Measurements from ENCODE around the gene TAS1R3.

TAS1R3 gene

GRCh38 chr1:1299686-1300351, 31.3 kb upstream of the TAS1R3 start:
- H3K27ac ChIP-seq (ENCODE audit: low read depth, low read length), result no peak overlapping the region
- H3K23ac ChIP-seq (ENCODE audit: low read length), result no peak overlapping the region
- H3K79me2 ChIP-seq (ENCODE audit: control insufficient read depth, insufficient read depth, low read length), result no peaks in the 10 kb centered on the region
- H3K4me1 ChIP-seq (ENCODE audit: control insufficient read depth, low read depth, low read length), result peaks cover 2% of the 10 kb centered on the region
- no peak overlapping the region for H2BK120ac ChIP-seq (ENCODE audit: low read depth, low read length)
- H3K27me3 ChIP-seq (ENCODE audit: insufficient read depth, low read length, poor library complexity), result no peaks in the 10 kb centered on the region
- no CpG with 5 or more reads among the region's 22 CpGs for WGBS (ENCODE audit: extremely low coverage, insufficient coverage, low lambda C conversion rate)
- H4K5ac ChIP-seq (ENCODE audit: low read length), result no peak overlapping the region
- H3K18ac ChIP-seq (ENCODE audit: low read length), result no peak overlapping the region
- no peak overlapping the region for H2BK5ac ChIP-seq (ENCODE audit: low read length)
- H3K56ac ChIP-seq (ENCODE audit: low read length), result no peak overlapping the region
- no peak overlapping the region for H2AK5ac ChIP-seq (ENCODE audit: low read length)
- peak; percentile 46 for DNase-seq
- no peak overlapping the region for H3K4ac ChIP-seq (ENCODE audit: low read depth, low read length)
- peaks cover 2% of the 10 kb centered on the region for H3K79me1 ChIP-seq (ENCODE audit: low read length)
- no peak overlapping the region for H2BK15ac ChIP-seq (replicated peaks; ENCODE audit: low read depth)
- no peaks in the 10 kb centered on the region for H3K36me3 ChIP-seq (ENCODE audit: control insufficient read depth, insufficient read depth, low read length)
- H4K8ac ChIP-seq (ENCODE audit: low read depth, low read length), result no peak overlapping the region
- no peak overlapping the region for H3K4me2 ChIP-seq (ENCODE audit: low read length)
- H3K4me3 ChIP-seq (ENCODE audit: low read length), result no peak overlapping the region
- no peak overlapping the region for H3K9ac ChIP-seq (ENCODE audit: low read length)

GRCh38 chr1:1300352-1300739, 30.7 kb upstream of the TAS1R3 start:
- H2BK5ac ChIP-seq (ENCODE audit: low read length), result no peak overlapping the region
- no peaks in the 10 kb centered on the region for H3K79me2 ChIP-seq (ENCODE audit: control insufficient read depth, insufficient read depth, low read length)
- H4K5ac ChIP-seq (ENCODE audit: low read length), result no peak overlapping the region
- no peak overlapping the region for H2AK5ac ChIP-seq (ENCODE audit: low read length)
- no peaks in the 10 kb centered on the region for H3K36me3 ChIP-seq (ENCODE audit: control insufficient read depth, insufficient read depth, low read length)
- H3K56ac ChIP-seq (ENCODE audit: low read length), result no peak overlapping the region
- no CpG with 5 or more reads among the region's 12 CpGs for WGBS (ENCODE audit: extremely low coverage, insufficient coverage, low lambda C conversion rate)
- H3K4me3 ChIP-seq (ENCODE audit: low read length), result no peak overlapping the region
- H3K23ac ChIP-seq (ENCODE audit: low read length), result no peak overlapping the region
- no peak for DNase-seq
- H4K8ac ChIP-seq (ENCODE audit: low read depth, low read length), result no peak overlapping the region
- H3K79me1 ChIP-seq (ENCODE audit: low read length), result peaks cover 2% of the 10 kb centered on the region
- no peak overlapping the region for H3K18ac ChIP-seq (ENCODE audit: low read length)
- no peak overlapping the region for H3K4ac ChIP-seq (ENCODE audit: low read depth, low read length)
- H3K27ac ChIP-seq (ENCODE audit: low read depth, low read length), result no peak overlapping the region
- no peaks in the 10 kb centered on the region for H3K27me3 ChIP-seq (ENCODE audit: insufficient read depth, low read length, poor library complexity)
- no peak overlapping the region for H3K9ac ChIP-seq (ENCODE audit: low read length)
- H3K4me1 ChIP-seq (ENCODE audit: control insufficient read depth, low read depth, low read length), result peaks cover 3% of the 10 kb centered on the region
- H3K4me2 ChIP-seq (ENCODE audit: low read length), result no peak overlapping the region
- H2BK15ac ChIP-seq (replicated peaks; ENCODE audit: low read depth), result no peak overlapping the region
- no peak overlapping the region for H2BK120ac ChIP-seq (ENCODE audit: low read depth, low read length)

- H3K4me3 ChIP-seq (ENCODE audit: low read length), result no peak overlapping the region
- H4K8ac ChIP-seq (ENCODE audit: low read depth, low read length), result no peak overlapping the region
- H2BK5ac ChIP-seq (ENCODE audit: low read length), result no peak overlapping the region
- no peak overlapping the region for H2BK15ac ChIP-seq (replicated peaks; ENCODE audit: low read depth)
- peaks cover 11% of the 10 kb centered on the region for H3K4me1 ChIP-seq (ENCODE audit: control insufficient read depth, low read depth, low read length)
- H3K79me2 ChIP-seq (ENCODE audit: control insufficient read depth, insufficient read depth, low read length), result peaks cover 3% of the 10 kb centered on the region
- H3K79me1 ChIP-seq (ENCODE audit: low read length), result peaks cover 8% of the 10 kb centered on the region
- no peak overlapping the region for H2BK120ac ChIP-seq (ENCODE audit: low read depth, low read length)
- H3K36me3 ChIP-seq (ENCODE audit: control insufficient read depth, insufficient read depth, low read length), result no peaks in the 10 kb centered on the region
- H3K4ac ChIP-seq (ENCODE audit: low read depth, low read length), result no peak overlapping the region
- H2AK5ac ChIP-seq (ENCODE audit: low read length), result no peak overlapping the region
- no CpG with 5 or more reads among the region's 9 CpGs for WGBS (ENCODE audit: extremely low coverage, insufficient coverage, low lambda C conversion rate)
- H3K27me3 ChIP-seq (ENCODE audit: insufficient read depth, low read length, poor library complexity), result no peaks in the 10 kb centered on the region
- no peak overlapping the region for H3K56ac ChIP-seq (ENCODE audit: low read length)
- no peak overlapping the region for H3K4me2 ChIP-seq (ENCODE audit: low read length)
- no peak overlapping the region for H3K18ac ChIP-seq (ENCODE audit: low read length)
- no peak overlapping the region for H3K9ac ChIP-seq (ENCODE audit: low read length)
- DNase-seq, result no peak
- H4K5ac ChIP-seq (ENCODE audit: low read length), result no peak overlapping the region
- H3K27ac ChIP-seq (ENCODE audit: low read depth, low read length), result no peak overlapping the region
- no peak overlapping the region for H3K23ac ChIP-seq (ENCODE audit: low read length)
These were observed 29.1 kb upstream of the TAS1R3 start for GRCh38 chr1:1302006-1302430.

GRCh38 chr1:1302951-1303509, 28.1 kb upstream of the TAS1R3 start:
- no peak overlapping the region for H3K23ac ChIP-seq (ENCODE audit: low read length)
- no peaks in the 10 kb centered on the region for H3K36me3 ChIP-seq (ENCODE audit: control insufficient read depth, insufficient read depth, low read length)
- H3K4me2 ChIP-seq (ENCODE audit: low read length), result no peak overlapping the region
- H3K56ac ChIP-seq (ENCODE audit: low read length), result no peak overlapping the region
- H3K4me1 ChIP-seq (ENCODE audit: control insufficient read depth, low read depth, low read length), result peaks cover 11% of the 10 kb centered on the region
- no peaks in the 10 kb centered on the region for H3K27me3 ChIP-seq (ENCODE audit: insufficient read depth, low read length, poor library complexity)
- H3K79me1 ChIP-seq (ENCODE audit: low read length), result peaks cover 11% of the 10 kb centered on the region
- H3K4me3 ChIP-seq (ENCODE audit: low read length), result no peak overlapping the region
- no peak overlapping the region for H2BK15ac ChIP-seq (replicated peaks; ENCODE audit: low read depth)
- H3K27ac ChIP-seq (ENCODE audit: low read depth, low read length), result no peak overlapping the region
- no peak overlapping the region for H3K18ac ChIP-seq (ENCODE audit: low read length)
- no peak overlapping the region for H4K5ac ChIP-seq (ENCODE audit: low read length)
- no CpG with 5 or more reads among the region's 31 CpGs for WGBS (ENCODE audit: extremely low coverage, insufficient coverage, low lambda C conversion rate)
- no peak overlapping the region for H2BK120ac ChIP-seq (ENCODE audit: low read depth, low read length)
- peaks cover 3% of the 10 kb centered on the region for H3K79me2 ChIP-seq (ENCODE audit: control insufficient read depth, insufficient read depth, low read length)
- H3K9ac ChIP-seq (ENCODE audit: low read length), result no peak overlapping the region
- no peak overlapping the region for H2BK5ac ChIP-seq (ENCODE audit: low read length)
- H3K4ac ChIP-seq (ENCODE audit: low read depth, low read length), result no peak overlapping the region
- no peak overlapping the region for H4K8ac ChIP-seq (ENCODE audit: low read depth, low read length)
- DNase-seq, result no peak
- H2AK5ac ChIP-seq (ENCODE audit: low read length), result no peak overlapping the region

GRCh38 chr1:1303736-1304135, 27.3 kb upstream of the TAS1R3 start:
- H3K79me1 ChIP-seq (ENCODE audit: low read length), result peaks cover 11% of the 10 kb centered on the region
- H3K4me3 ChIP-seq (ENCODE audit: low read length), result no peak overlapping the region
- no peak overlapping the region for H3K18ac ChIP-seq (ENCODE audit: low read length)
- H2BK120ac ChIP-seq (ENCODE audit: low read depth, low read length), result no peak overlapping the region
- H4K5ac ChIP-seq (ENCODE audit: low read length), result no peak overlapping the region
- H3K27ac ChIP-seq (ENCODE audit: low read depth, low read length), result no peak overlapping the region
- H2AK5ac ChIP-seq (ENCODE audit: low read length), result no peak overlapping the region
- DNase-seq, result no peak
- no peaks in the 10 kb centered on the region for H3K36me3 ChIP-seq (ENCODE audit: control insufficient read depth, insufficient read depth, low read length)
- no peak overlapping the region for H3K23ac ChIP-seq (ENCODE audit: low read length)
- no peak overlapping the region for H2BK15ac ChIP-seq (replicated peaks; ENCODE audit: low read depth)
- no peaks in the 10 kb centered on the region for H3K27me3 ChIP-seq (ENCODE audit: insufficient read depth, low read length, poor library complexity)
- no peak overlapping the region for H4K8ac ChIP-seq (ENCODE audit: low read depth, low read length)
- no peak overlapping the region for H3K4ac ChIP-seq (ENCODE audit: low read depth, low read length)
- no peak overlapping the region for H2BK5ac ChIP-seq (ENCODE audit: low read length)
- no CpG with 5 or more reads among the region's 13 CpGs for WGBS (ENCODE audit: extremely low coverage, insufficient coverage, low lambda C conversion rate)
- H3K79me2 ChIP-seq (ENCODE audit: control insufficient read depth, insufficient read depth, low read length), result peaks cover 3% of the 10 kb centered on the region
- peaks cover 11% of the 10 kb centered on the region for H3K4me1 ChIP-seq (ENCODE audit: control insufficient read depth, low read depth, low read length)
- no peak overlapping the region for H3K4me2 ChIP-seq (ENCODE audit: low read length)
- no peak overlapping the region for H3K9ac ChIP-seq (ENCODE audit: low read length)
- peak overlapping the region; percentile 34 for H3K56ac ChIP-seq (ENCODE audit: low read length)
